Type B pancreatic cell (in vitro differentiated cells): ENCODE results near the gene TMEM45A. TPM values are rescaled to one million over a fixed set of nuclear protein-coding genes. Genes with fewer than 3 reads are reported as not detected.

Source experiments
- DNase-seq: peaks from one replicate; pipeline ENCODE4 v3.0.0; 2021; ENCODE audit warnings: mixed read lengths; ENCODE audit not compliant: unreplicated experiment; ENCODE audit errors: extremely low spot score
- H3K27ac Mint-ChIP-seq: 2 replicates; pipeline ENCODE4 v1.8.0; 2021; ENCODE audit warnings: mild to moderate bottlenecking, mixed read lengths
- H3K27me3 Mint-ChIP-seq: 2 replicates; pipeline ENCODE4 v1.8.0; 2021; ENCODE audit warnings: mixed read lengths
- H3K36me3 Mint-ChIP-seq: 2 replicates; pipeline ENCODE4 v1.8.0; 2021; ENCODE audit warnings: mixed read lengths
- H3K4me1 Mint-ChIP-seq: one replicate; pipeline ENCODE4 v1.8.0; 2021; ENCODE audit warnings: mixed read lengths; ENCODE audit not compliant: unreplicated experiment
- H3K4me3 Mint-ChIP-seq: 2 replicates; pipeline ENCODE4 v1.8.0; 2021; ENCODE audit warnings: mild to moderate bottlenecking, mixed read lengths
- H3K9me3 Mint-ChIP-seq: 2 replicates; pipeline ENCODE4 v1.8.0; 2021; ENCODE audit warnings: mixed read lengths
- total RNA-seq: library from RNA; stranded (reverse); gene quantifications from 2 replicates; pipeline ENCODE4 v1.2.1, GENCODE V29; 2021; ENCODE audit warnings: low replicate concordance
- TF ChIP-seq, protein P1 (sequence below): fragments of 200-600 bp; sonication (generic); conservative IDR thresholded peaks from 2 replicates; pipeline ENCODE4 v1.5.0; 2021; ENCODE audit warnings: antibody characterized with exemption, mild to moderate bottlenecking

Gene TMEM45A
- total RNA-seq, 1 donor from 2014 or later: 18.4 TPM

DNA sequence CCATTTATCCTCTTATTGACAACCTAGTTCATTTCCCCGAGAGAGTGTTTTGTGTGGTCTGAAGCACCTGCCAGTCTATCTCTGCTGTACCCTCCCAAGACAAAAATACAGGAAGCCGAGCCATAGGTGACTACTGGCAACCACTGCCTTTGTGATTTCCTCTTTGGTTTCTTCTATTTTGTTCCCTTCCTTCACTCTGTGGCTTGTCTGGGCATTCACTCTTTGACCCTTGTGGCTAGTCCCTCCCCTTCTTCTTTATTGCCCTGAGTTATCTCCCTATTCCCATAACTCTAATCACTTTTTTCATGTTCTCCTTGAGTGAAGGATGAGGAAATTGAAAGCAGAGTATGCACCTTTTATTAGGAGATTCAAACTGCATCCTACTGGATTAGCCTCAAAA, 116.9 kb downstream of the TMEM45A start, which contains the start of gene ADGRG7:
Gene ADGRG7, plus strand, starts transcription at position 297 of the 400 bp plus-strand sequence. CDS start 256 bp downstream, outside the sequence.
- TF ChIP-seq, protein P1, sequence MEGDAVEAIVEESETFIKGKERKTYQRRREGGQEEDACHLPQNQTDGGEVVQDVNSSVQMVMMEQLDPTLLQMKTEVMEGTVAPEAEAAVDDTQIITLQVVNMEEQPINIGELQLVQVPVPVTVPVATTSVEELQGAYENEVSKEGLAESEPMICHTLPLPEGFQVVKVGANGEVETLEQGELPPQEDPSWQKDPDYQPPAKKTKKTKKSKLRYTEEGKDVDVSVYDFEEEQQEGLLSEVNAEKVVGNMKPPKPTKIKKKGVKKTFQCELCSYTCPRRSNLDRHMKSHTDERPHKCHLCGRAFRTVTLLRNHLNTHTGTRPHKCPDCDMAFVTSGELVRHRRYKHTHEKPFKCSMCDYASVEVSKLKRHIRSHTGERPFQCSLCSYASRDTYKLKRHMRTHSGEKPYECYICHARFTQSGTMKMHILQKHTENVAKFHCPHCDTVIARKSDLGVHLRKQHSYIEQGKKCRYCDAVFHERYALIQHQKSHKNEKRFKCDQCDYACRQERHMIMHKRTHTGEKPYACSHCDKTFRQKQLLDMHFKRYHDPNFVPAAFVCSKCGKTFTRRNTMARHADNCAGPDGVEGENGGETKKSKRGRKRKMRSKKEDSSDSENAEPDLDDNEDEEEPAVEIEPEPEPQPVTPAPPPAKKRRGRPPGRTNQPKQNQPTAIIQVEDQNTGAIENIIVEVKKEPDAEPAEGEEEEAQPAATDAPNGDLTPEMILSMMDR: no peak
- no peaks in the 10 kb centered on the region for H3K4me1 Mint-ChIP-seq

DNA sequence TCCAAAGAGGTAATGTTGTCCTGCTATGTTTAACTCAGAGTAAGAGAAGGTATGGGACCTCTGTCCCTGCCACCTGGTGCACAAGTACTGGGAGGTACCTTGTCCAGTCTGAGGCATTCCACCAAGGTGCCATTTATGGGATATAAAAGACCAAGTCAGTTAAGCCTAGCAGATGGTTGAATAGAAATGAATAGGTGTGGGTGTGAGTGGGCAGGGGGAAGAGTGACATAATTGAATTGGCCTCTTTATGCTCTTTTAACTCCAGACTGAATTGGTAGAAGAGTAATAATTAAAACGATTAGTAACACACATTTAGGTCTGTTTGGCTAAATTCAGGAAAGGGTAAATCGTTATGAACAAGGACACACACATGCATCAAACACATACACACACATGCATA, 117.5 kb downstream of the TMEM45A start:
- no peaks in the 10 kb centered on the region for H3K36me3 Mint-ChIP-seq
- TF ChIP-seq, protein P1: no peak
- no peak overlapping the region for H3K27ac Mint-ChIP-seq
- peaks cover 8% of the 10 kb centered on the region for H3K27me3 Mint-ChIP-seq
- peak overlapping the region; percentile 35 for H3K4me3 Mint-ChIP-seq
- H3K9me3 Mint-ChIP-seq: no peaks in the 10 kb centered on the region
- no peak for DNase-seq
- no peaks in the 10 kb centered on the region for H3K4me1 Mint-ChIP-seq

More for the DNA sequence above, 116.9 kb downstream of the TMEM45A start, which contains the start of gene ADGRG7:
- Mint-ChIP-seq H3K4me3 (peak within 1 kb of the TSS; percentile 35), H3K9me3 (no peaks in the 10 kb centered on the region), H3K27ac (no peak within 1 kb of the TSS), H3K36me3 (no peaks in the 10 kb centered on the region), H3K27me3 (peaks cover 8% of the 10 kb centered on the region)
- DNase-seq: no peak

DNA sequence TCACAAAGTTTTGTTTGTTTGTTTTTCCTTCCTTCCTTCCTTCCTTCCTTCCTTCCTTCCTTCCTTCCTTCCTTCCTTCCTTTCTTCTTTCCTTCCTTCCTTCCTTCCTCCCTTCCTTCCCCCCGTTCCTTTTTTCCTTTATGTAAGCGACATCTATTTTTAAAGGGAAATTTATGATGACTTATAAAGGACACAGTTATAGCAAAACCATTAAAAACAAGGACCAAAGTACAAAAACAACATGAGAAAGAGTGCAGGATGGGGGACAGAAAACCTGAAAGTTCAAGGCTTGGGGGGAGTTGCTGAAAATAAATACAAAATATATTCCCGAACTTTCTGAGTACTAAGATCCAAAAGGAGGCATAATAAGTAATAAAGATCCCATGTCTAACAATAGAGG, 118.8 kb downstream of the TMEM45A start:
- TF ChIP-seq, protein P1: no peak
- Mint-ChIP-seq H3K4me1 (no peaks in the 10 kb centered on the region), H3K36me3 (no peaks in the 10 kb centered on the region), H3K27ac (no peak overlapping the region), H3K27me3 (peaks cover 8% of the 10 kb centered on the region), H3K9me3 (no peaks in the 10 kb centered on the region), H3K4me3 (no peak overlapping the region)
- DNase-seq: no peak

DNA sequence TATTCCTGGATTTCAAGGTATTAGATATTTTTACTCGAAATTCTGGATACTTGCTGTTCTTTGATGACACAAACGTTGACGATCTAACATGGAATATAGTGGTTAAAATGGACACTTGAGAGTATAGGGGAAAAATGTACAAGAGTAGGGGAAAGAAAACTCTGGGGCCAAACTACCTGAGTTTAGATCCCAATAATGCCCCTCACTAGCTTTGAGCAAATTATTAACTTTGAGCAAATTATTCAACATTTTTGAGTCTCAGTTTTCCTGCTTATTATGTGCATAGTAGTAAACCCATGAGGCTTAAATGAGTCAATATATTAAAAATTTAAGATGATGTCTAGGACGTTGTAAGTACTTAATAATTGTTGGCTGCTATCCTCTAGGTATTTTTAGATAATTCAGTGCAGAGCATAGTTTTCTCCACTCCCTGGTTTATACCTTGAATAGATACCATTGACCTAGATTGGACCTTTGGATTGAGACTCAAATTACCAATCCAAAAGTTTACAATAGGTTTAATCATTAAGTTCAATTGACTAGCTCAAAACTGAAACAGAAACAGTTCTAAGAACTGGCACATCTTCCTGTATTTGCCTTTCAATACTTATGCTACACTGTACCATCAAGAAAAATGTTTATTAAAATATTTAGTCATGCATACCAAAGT, 121.4 kb downstream of the TMEM45A start:
- DNase-seq: no peak
- Mint-ChIP-seq H3K4me1 (no peaks in the 10 kb centered on the region), H3K27ac (no peak overlapping the region), H3K9me3 (no peaks in the 10 kb centered on the region), H3K36me3 (no peaks in the 10 kb centered on the region), H3K4me3 (no peak overlapping the region), H3K27me3 (peaks cover 8% of the 10 kb centered on the region)
- TF ChIP-seq, protein P1: no peak

DNA sequence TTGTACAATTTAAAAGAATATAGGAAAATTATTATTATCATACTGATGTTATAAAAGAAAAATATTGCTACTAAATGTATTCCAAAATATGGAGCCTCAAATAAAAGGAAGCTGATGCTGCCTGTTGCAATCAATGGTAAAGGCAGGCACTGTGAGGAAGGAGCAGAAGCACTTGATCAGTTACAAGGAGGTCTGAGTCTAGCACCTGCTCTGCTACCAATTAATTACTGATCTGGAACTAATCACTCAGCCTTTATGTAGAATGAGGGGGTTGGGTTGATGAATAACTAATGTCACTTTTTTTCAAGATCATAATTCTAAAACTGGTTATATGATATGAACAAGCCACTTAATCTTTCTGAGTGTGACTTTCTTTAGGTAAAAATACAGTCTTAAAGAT, 122.5 kb downstream of the TMEM45A start:
- H3K27me3 Mint-ChIP-seq: peaks cover 10% of the 10 kb centered on the region
- H3K27ac Mint-ChIP-seq: no peak overlapping the region
- H3K9me3 Mint-ChIP-seq: no peaks in the 10 kb centered on the region
- no peaks in the 10 kb centered on the region for H3K36me3 Mint-ChIP-seq
- TF ChIP-seq, protein P1: no peak
- no peak overlapping the region for H3K4me3 Mint-ChIP-seq
- no peaks in the 10 kb centered on the region for H3K4me1 Mint-ChIP-seq
- DNase-seq: no peak
